Subcutaneous abdominal adipose tissue (tissue), 5 donors: ENCODE data around the gene DHX32.

Experiments used
- H3K27ac ChIP-seq: one replicate; pipeline ENCODE4 v1.7.0; 2013; ENCODE audit warnings: low read depth, mild to moderate bottlenecking, inconsistent platforms, low read length, moderate library complexity
- H3K27me3 ChIP-seq, 5 donors: one replicate each; pipeline ENCODE4 v1.7.0; 2013; ENCODE audit warnings: low read length in 5 of 5, inconsistent platforms in 1 of 5; ENCODE audit not compliant: control insufficient read depth in 5 of 5, insufficient read depth in 4 of 5
- H3K36me3 ChIP-seq, 5 donors: one replicate each; pipeline ENCODE4 v1.7.0; 2013; ENCODE audit warnings: low read length in 5 of 5; ENCODE audit not compliant: control insufficient read depth in 5 of 5, insufficient read depth in 5 of 5
- H3K4me1 ChIP-seq, 5 donors: one replicate each; pipeline ENCODE4 v1.7.0; 2013; ENCODE audit warnings: low read length in 5 of 5, mild to moderate bottlenecking in 3 of 5, moderate library complexity in 1 of 5; ENCODE audit not compliant: control insufficient read depth in 5 of 5, insufficient read depth in 5 of 5
- H3K4me3 ChIP-seq, 5 donors: one replicate each; pipeline ENCODE4 v1.7.0; 2013; ENCODE audit warnings: low read length in 5 of 5, low read depth in 1 of 5
- H3K9ac ChIP-seq, 5 donors: one replicate each; pipeline ENCODE4 v1.7.0; 2013; ENCODE audit warnings: low read length in 5 of 5, mild to moderate bottlenecking in 4 of 5, moderate library complexity in 3 of 5
- H3K9me3 ChIP-seq, 5 donors: one replicate each; pipeline ENCODE4 v1.7.0; 2013; ENCODE audit warnings: low read length in 5 of 5; ENCODE audit not compliant: control insufficient read depth in 5 of 5
- donor health status: healthy.
- donor health status: healthy.
- donor health status: healthy.
- donor health status: healthy.
- donor health status: healthy.

The DHX32 gene

DNA sequence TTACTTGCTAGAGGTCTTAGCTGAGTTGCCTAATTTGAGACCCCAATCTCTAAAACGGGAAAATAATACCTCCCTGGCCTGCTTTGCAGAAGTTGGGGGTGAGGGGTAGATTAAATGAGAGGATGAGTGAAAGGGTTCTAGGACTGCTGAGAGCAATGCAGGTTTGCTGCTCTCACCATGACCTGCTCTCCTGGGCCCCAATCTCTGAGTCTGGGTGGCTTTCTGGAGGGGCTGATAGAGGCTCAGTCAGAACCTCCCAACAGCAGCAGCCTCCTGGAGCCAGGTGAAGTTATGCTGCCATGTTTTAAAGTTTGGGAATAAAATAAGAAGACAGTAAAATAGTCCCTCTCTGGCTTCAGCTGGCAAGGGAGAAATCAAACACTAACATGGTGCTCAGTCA, 65.3 kb downstream of the DHX32 start:
- Histone ChIP-seq H3K36me3 (peaks cover 13 to 38% (median 32%) of the 10 kb centered on the region in 5 donors), H3K4me1 (peaks cover 0 to 6% (median 0%) of the 10 kb centered on the region in 5 donors), H3K9ac (no peak overlapping the region), H3K9me3 (no peaks in the 10 kb centered on the region), H3K27me3 (no peaks in the 10 kb centered on the region), H3K27ac (no peak overlapping the region), H3K4me3 (no peak overlapping the region)

DNA sequence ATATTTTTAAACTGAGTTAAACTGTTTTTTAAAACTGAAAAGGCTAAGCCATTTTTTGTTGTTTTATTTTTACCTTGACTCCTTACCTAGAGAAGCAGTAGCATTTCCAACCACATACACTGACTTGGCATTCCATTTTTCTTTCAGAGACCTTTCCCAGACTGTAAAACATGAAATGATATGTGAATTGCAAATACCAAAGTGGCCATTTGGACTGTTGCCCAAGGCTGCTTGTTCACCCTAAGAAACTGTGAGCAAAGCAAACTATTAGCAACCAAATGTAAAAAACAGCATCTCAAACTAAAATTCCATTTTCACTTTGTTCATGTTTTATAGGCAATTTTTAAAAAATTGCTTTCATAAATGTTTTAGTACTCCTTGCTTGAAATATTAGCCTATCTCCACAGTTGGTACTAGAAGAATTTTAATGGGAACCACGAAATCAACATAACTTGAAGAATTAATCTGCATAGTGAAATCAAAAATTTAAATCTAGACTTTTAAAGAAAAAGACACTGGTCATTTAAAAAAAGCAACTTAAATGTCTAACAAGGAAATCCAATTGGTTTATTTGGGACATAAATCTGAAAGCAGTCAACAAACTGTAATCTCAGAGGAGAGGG, 68.9 kb downstream of the DHX32 start:
- Histone ChIP-seq H3K4me3 (no peak overlapping the region), H3K27ac (no peak overlapping the region), H3K9ac (peak overlapping the region in 1 of 5 donors; percentile 18), H3K27me3 (no peaks in the 10 kb centered on the region), H3K9me3 (no peaks in the 10 kb centered on the region), H3K4me1 (peaks cover 0 to 6% (median 1%) of the 10 kb centered on the region in 5 donors), H3K36me3 (peaks cover 22 to 62% (median 50%) of the 10 kb centered on the region in 5 donors)

DNA sequence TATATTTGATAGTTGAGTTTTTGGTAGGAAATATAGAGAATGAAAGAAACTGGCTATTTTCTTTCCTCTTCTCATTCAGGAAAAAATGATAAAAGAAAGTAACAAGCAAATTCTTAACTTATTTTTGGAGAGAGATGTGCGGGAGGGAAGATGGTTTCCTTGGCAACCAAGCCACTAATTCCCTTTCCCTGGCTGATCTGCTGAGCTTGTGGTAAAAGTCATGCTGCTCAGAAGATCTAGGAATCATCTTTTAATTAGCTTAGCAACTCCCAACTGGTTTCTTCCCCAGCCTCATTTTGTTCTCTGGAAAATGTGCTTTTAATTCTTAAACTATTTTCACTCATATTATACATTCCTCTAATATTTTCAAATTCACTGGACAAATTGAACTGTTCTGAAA, 69.8 kb downstream of the DHX32 start:
- no peak overlapping the region for H3K4me3 ChIP-seq
- no peak overlapping the region for H3K27ac ChIP-seq
- no peak overlapping the region for H3K9ac ChIP-seq
- H3K36me3 ChIP-seq: peaks cover 32 to 72% (median 59%) of the 10 kb centered on the region in 5 donors
- no peaks in the 10 kb centered on the region for H3K9me3 ChIP-seq
- H3K4me1 ChIP-seq: peaks cover 0 to 10% (median 3%) of the 10 kb centered on the region in 5 donors
- H3K27me3 ChIP-seq: no peaks in the 10 kb centered on the region

DNA sequence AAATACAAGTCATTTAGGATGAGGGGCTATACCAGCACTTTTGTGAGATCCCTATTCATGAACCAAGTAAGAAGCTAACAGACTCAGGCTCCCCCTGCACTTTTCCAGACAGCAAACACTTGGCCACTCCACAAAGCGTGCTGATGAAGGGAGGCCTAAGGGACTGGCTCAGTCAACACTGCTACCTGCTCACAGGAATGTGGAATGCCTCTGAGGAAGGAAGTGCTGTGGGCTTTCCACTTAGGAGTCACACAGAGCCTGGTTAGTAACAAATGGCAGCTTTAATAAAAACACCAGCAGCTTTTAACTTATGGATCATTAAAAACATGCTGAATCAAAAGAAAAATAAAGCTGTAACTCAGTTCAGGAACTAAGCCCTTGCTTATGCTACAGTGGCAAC, 73.0 kb downstream of the DHX32 start:
- H3K9ac ChIP-seq: no peak overlapping the region
- H3K4me1 ChIP-seq: peaks cover 0 to 15% (median 8%) of the 10 kb centered on the region in 5 donors
- peaks cover 27 to 62% (median 48%) of the 10 kb centered on the region in 5 donors for H3K36me3 ChIP-seq
- H3K4me3 ChIP-seq: no peak overlapping the region
- no peaks in the 10 kb centered on the region for H3K27me3 ChIP-seq
- H3K27ac ChIP-seq: no peak overlapping the region
- H3K9me3 ChIP-seq: no peaks in the 10 kb centered on the region

DNA sequence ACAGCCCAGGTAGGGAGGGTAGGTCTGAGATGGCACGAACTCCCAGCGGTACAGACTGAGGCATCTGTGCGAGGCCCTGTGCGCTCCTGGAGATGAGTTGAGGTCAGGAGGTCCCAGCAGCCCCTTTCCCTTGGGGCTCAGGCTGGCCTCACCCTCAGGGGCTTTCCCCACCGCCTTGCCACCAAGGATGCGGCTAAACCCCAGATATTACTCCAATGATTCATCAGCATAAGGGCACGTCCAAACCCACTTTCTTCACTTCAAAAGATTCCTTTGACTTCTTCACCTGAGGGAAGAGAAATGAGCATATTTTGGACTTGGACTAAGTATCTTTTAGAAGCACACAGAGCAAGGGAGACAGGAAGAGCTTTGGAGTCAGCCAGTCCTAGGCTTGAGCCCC, 78.4 kb downstream of the DHX32 start:
- Histone ChIP-seq H3K36me3 (peaks cover 22 to 69% (median 46%) of the 10 kb centered on the region in 5 donors), H3K4me1 (peaks cover 0 to 15% (median 5%) of the 10 kb centered on the region in 5 donors), H3K9ac (no peak overlapping the region), H3K27me3 (no peaks in the 10 kb centered on the region), H3K9me3 (no peaks in the 10 kb centered on the region), H3K4me3 (no peak overlapping the region), H3K27ac (no peak overlapping the region)

DNA sequence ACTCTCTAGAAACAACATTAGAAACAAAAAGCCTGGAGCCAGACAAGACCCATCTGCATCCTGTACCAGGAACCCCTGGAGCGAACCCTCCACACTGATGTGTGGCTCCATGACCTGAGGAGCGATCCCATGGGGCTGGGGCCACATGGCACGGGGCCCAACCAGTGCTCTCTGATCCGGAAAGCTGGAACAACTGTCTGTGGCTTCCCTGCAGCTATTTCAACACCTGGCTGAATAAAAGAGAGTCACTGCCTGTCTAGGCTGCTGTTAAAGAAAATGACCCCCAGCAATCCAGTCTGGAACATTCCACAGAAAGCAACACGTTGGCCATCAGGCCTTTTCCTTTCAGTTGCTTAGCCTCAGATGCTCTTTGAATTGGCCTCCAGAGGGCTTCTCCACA, 79.0 kb downstream of the DHX32 start:
- no peaks in the 10 kb centered on the region for H3K27me3 ChIP-seq
- no peaks in the 10 kb centered on the region for H3K9me3 ChIP-seq
- no peak overlapping the region for H3K4me3 ChIP-seq
- H3K4me1 ChIP-seq: peaks cover 0 to 12% (median 5%) of the 10 kb centered on the region in 5 donors
- no peak overlapping the region for H3K9ac ChIP-seq
- H3K27ac ChIP-seq: no peak overlapping the region
- peaks cover 18 to 70% (median 46%) of the 10 kb centered on the region in 5 donors for H3K36me3 ChIP-seq

DNA sequence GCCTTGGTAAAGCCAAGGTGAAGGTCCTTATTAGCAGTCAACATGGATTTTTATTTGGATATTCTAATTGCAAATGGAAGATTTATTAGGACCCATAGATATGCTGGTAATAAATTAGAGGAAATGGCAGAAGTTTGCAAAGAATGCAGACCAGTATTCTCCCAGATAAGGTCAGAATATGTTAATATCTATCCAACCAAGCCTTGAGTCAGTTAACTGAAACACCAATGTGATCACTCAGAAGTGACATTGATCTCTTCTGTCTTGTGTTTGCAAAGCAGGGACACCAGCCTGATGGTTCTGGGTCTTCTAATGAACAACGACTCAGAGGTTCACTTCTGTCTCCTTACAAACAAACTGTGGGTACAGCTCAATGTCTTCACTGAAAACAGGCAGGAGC, 79.5 kb downstream of the DHX32 start:
- H3K9me3 ChIP-seq: no peaks in the 10 kb centered on the region
- H3K9ac ChIP-seq: no peak overlapping the region
- H3K27me3 ChIP-seq: no peaks in the 10 kb centered on the region
- peaks cover 16 to 68% (median 43%) of the 10 kb centered on the region in 5 donors for H3K36me3 ChIP-seq
- no peak overlapping the region for H3K4me3 ChIP-seq
- peaks cover 0 to 8% (median 5%) of the 10 kb centered on the region in 5 donors for H3K4me1 ChIP-seq
- H3K27ac ChIP-seq: no peak overlapping the region

DNA sequence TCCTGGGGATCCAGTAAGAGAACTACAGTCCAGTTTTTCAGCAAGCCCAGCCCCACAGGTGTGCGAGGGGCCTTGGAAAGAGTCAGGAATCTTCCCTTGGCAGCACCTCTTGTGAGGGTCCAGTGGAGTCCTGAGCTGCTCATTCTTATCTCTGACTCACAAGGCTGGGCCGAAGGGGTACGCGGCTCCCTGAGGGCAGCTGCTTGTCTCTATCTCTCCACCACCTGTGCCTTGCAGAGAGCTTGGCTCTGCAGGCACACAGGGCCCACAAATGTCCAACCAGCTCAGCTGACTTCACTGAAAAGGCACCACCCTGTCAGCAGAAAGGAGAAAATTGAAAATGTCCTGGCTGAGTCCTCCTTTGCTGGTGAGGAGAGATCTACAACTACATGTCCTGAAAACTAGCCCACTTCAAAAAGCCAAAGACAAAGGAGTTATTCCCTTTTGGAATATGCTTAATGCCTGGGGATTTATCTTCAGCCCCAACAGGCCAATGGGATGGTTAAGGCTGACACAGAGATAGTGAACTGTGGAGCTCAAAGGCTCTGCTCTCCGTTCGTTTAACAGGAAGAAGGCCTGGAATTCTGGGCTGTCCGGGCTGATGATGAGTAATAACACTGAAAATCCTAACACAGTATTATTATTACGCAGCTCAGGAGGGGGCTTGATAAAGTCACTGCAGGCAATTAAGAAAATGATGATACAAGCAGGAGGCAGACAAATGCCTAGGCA, 81.5 kb downstream of the DHX32 start:
- Histone ChIP-seq H3K9me3 (no peaks in the 10 kb centered on the region), H3K9ac (no peak overlapping the region), H3K4me1 (peaks cover 0 to 8% (median 0%) of the 10 kb centered on the region in 5 donors), H3K36me3 (peaks cover 9 to 68% (median 42%) of the 10 kb centered on the region in 5 donors), H3K27me3 (no peaks in the 10 kb centered on the region), H3K4me3 (no peak overlapping the region), H3K27ac (no peak overlapping the region)

DNA sequence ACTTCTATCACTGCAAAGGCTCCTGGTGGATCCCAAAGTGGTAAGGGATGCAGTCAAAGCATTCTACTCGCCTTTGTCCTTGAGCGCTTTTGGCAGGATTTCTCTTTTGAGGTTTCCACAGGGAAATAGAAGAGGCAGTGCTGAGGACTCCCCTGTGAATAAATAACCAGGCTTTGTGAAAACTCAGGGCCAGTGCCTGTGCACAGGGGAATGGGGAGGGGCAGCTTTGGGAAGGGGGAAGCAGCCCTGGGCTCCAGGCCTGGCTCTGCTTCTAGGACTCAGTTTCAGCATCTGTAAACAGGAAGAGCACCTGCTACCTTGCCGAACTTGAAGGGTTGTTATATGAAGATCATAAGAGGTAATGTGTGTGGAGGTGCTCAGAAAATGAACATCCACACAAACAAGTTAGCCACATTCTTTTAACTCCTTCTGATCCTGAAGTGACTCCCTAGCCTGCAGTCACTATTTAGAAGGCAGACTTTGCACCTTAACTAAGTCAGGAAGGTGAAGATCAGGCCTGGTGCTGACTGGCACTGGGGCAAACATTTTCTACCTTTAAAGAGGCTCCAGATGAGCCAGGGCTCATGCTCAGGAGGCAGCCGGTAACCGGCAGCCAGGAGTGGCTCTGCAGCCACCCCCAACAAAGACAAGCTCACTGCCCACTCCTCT, 83.0 kb downstream of the DHX32 start:
- Histone ChIP-seq H3K36me3 (peaks cover 9 to 81% (median 48%) of the 10 kb centered on the region in 5 donors), H3K9me3 (no peaks in the 10 kb centered on the region), H3K4me3 (no peak overlapping the region), H3K9ac (no peak overlapping the region), H3K27ac (no peak overlapping the region), H3K4me1 (no peaks in the 10 kb centered on the region), H3K27me3 (no peaks in the 10 kb centered on the region)

DNA sequence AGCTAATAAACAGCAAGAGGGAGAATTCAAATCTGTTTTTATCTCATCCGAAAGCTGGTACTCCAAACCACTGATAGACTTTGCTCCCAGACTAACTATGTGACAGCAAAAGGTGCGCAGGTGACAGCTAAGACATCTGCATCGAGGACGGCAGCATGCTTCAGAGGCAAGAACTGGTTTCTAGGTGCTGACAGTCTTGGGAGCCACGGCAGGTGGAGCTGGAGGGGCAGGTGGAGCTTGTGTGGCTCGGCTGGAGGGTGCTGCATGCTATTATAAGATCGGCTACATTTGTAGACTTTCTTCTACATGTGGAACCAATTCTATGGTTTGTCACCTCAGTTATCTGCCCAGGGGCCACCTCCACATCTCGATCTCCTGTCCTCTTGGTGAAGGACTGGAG, 83.7 kb downstream of the DHX32 start:
- H3K27me3 ChIP-seq: no peaks in the 10 kb centered on the region
- H3K9me3 ChIP-seq: no peaks in the 10 kb centered on the region
- no peak overlapping the region for H3K27ac ChIP-seq
- H3K4me3 ChIP-seq: no peak overlapping the region
- peaks cover 9 to 81% (median 50%) of the 10 kb centered on the region in 5 donors for H3K36me3 ChIP-seq
- H3K9ac ChIP-seq: no peak overlapping the region
- H3K4me1 ChIP-seq: no peaks in the 10 kb centered on the region
